Measurements from ENCODE around the gene TRAPPC2. TPM values are rescaled to one million over a fixed set of nuclear protein-coding genes. Genes with fewer than 3 reads are reported as not detected.

Gene TRAPPC2
- total and polyA plus RNA-seq, 2 of the 4 experiments (the other 2 are of a cell fraction) = 11.3 to 13.8 TPM

DNA sequence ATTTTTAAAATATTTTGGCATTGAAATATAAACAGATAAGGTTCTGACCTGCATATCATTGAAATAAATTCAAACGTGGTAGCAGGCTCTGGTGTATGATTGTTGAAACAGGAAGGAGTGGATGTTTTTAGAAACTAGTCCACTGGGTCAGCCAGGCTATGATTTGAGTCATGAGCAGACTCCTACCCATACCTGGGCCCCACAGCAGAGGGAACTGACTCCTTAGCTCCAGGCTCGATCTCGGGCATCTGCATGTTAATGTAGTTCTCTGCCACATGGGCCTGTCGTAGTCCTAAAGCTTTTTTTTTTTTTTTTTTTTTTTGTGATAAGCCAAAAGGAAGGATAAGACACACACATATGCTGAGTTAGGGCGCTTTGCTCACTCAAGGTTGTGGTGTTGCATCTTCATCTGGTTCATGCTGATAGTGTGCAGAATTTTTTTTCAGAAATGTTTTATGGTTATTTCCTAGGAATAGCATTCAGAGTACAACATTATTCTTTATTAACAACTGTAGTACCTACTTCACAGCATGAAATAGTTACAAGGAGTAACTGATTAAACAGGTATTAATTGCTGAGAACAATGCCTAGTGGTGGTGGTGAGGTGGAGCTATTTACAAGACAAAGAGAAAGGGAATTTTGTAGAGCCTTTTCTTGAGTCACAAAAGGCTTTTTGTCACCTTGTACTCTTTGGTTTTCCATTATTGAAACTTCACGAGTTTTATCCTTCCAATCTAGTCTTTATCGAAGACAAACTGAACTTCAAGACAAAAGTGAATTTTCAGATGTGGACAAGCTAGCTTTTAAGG lies 27.4 kb upstream of the TRAPPC2 start (continued):
- no peak for TF ChIP-seq CEBPB (IDR thresholded peaks at IDR 0.05; ENCODE audit: low read depth, low read length)

DNA sequence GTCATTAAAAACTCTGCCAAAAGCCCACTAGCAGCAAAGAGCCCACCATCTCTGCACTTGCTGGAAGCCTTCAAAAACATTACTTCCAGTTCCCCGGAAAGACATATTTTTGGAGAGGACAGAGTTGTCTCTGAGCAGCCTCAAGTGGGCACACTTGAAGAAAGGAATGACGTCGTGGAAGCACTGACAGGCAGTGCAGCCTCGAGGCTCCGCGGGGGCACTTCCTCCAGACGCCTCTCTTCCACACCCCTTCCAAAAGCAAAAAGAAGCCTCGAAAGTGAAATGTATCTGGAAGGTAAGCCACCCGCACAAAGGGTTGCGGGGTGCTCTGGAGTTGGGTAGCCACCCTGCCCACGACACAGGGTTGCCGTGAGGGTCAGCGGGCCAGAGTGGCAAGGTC lies 26.0 kb upstream of the TRAPPC2 start:
- Histone ChIP-seq H3K18ac (ENCODE audit: low read depth, low read length) (no peak overlapping the region), H3K9me1 (ENCODE audit: insufficient read depth, low read length) (no peaks in the 10 kb centered on the region), H3K56ac (ENCODE audit: extremely low read depth, insufficient read depth, low read length) (no peak overlapping the region), H4K5ac (ENCODE audit: low read depth, low read length) (no peak overlapping the region), H2BK20ac (ENCODE audit: low read depth, low read length) (no peak overlapping the region), H2AFZ (replicated peaks; ENCODE audit: low read length, poor library complexity) (no peak overlapping the region), H2AK5ac (ENCODE audit: low read depth, low read length) (no peak overlapping the region), H3K23ac (ENCODE audit: low read depth, low read length) (no peak overlapping the region), H4K91ac (ENCODE audit: insufficient read depth, low read depth, low read length) (no peak overlapping the region), H3K9me3 (ENCODE audit: control insufficient read depth, insufficient read depth, low read length) (no peaks in the 10 kb centered on the region), H3K4me3 (ENCODE audit: insufficient read depth, low read depth, low read length) (no peak overlapping the region), H3K4ac (ENCODE audit: low read depth, low read length) (no peak overlapping the region), H4K20me1 (ENCODE audit: insufficient read depth, low read length) (no peaks in the 10 kb centered on the region), H3K36me3 (ENCODE audit: control insufficient read depth, insufficient read depth, low read length) (peaks cover 22% of the 10 kb centered on the region), H3K4me1 (ENCODE audit: control insufficient read depth, insufficient read depth, low read length) (no peaks in the 10 kb centered on the region), H3K14ac (replicated peaks; ENCODE audit: low read depth, low read length) (no peak overlapping the region), H4K8ac (ENCODE audit: low read depth in 2 of 2, low read length in 2 of 2) (no peak overlapping the region), H3K27ac (ENCODE audit: insufficient read depth, low read length) (no peak overlapping the region), H3K27me3 (ENCODE audit: control insufficient read depth, insufficient read depth, low read length) (no peaks in the 10 kb centered on the region), H2BK5ac (ENCODE audit: low read depth, low read length, poor library complexity, severe bottlenecking) (no peak overlapping the region), H2BK120ac (ENCODE audit: low read depth, low read length) (no peak overlapping the region), H2AK9ac (replicated peaks; ENCODE audit: low read depth, low read length, poor library complexity) (no peak overlapping the region), H3K79me1 (ENCODE audit: low read depth in 1 of 2, low read length in 2 of 2) (no peaks in the 10 kb centered on the region), H2BK15ac (ENCODE audit: low read depth, low read length) (no peak overlapping the region), H3K9ac (ENCODE audit: low read depth, low read length) (no peak overlapping the region), H3K4me2 (ENCODE audit: low read depth, low read length) (no peak overlapping the region)
- dilution Hi-C loops (cut with HindIII; ENCODE audit: low sequenced_read_pairs, unreplicated experiment) = no loop called here
- intact Hi-C loops (cut with micrococcal nuclease) = no loop called here
- ATAC-seq (ENCODE audit: low read depth) = no peak
- ChIA-PET CTCF (no interaction called here), POLR2A (ENCODE audit: unreplicated experiment) (no interaction called here)
- in situ Hi-C loops (cut with MboI; ENCODE audit: low sequenced_read_pairs) = loop anchor here (10.0 kb wide), 1 partner anchor 264 kb away; the partner anchor contains the start of gene GEMIN8
- WGBS, 2 experiments (ENCODE audit: extremely low coverage in 2 of 2, insufficient read length in 1 of 2) = 100% methylated on average over 3 of the region's 13 CpGs; no CpG with 5 or more reads in 1 of the 2 experiments
- no TSS peak for BruUV-seq (replicated peaks)
- no peak for DNase-seq
- TF ChIP-seq FOS (IDR thresholded peaks at IDR 0.05; ENCODE audit: low read depth, low read length) = no peak
- no peak for TF ChIP-seq MAZ (IDR thresholded peaks at IDR 0.05; ENCODE audit: borderline replicate concordance, low read depth, low read length)
- TF ChIP-seq BHLHE40 (IDR thresholded peaks at IDR 0.05; ENCODE audit: low read depth, low read length) = no peak
- TF ChIP-seq MAFK (IDR thresholded peaks at IDR 0.05; ENCODE audit: low read depth, low read length) = no peak
- no peak for TF ChIP-seq RAD21 (IDR thresholded peaks at IDR 0.05; ENCODE audit: low read length)
- no peak for TF ChIP-seq POLR2A (IDR thresholded peaks at IDR 0.05; ENCODE audit: low read depth, low read length)
- TF ChIP-seq SMC3 (IDR thresholded peaks at IDR 0.05; ENCODE audit: low read depth, low read length) = no peak
- no peak for TF ChIP-seq RFX5 (IDR thresholded peaks at IDR 0.05; ENCODE audit: low read depth, low read length)
- no peak for TF ChIP-seq ELK1 (IDR thresholded peaks at IDR 0.05; ENCODE audit: borderline replicate concordance, low read depth, low read length)
- TF ChIP-seq, protein P1, sequence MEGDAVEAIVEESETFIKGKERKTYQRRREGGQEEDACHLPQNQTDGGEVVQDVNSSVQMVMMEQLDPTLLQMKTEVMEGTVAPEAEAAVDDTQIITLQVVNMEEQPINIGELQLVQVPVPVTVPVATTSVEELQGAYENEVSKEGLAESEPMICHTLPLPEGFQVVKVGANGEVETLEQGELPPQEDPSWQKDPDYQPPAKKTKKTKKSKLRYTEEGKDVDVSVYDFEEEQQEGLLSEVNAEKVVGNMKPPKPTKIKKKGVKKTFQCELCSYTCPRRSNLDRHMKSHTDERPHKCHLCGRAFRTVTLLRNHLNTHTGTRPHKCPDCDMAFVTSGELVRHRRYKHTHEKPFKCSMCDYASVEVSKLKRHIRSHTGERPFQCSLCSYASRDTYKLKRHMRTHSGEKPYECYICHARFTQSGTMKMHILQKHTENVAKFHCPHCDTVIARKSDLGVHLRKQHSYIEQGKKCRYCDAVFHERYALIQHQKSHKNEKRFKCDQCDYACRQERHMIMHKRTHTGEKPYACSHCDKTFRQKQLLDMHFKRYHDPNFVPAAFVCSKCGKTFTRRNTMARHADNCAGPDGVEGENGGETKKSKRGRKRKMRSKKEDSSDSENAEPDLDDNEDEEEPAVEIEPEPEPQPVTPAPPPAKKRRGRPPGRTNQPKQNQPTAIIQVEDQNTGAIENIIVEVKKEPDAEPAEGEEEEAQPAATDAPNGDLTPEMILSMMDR (conservative IDR thresholded peaks at IDR 0.05; ENCODE audit: low read depth, low read length) = no peak
- TF ChIP-seq CHD1 (IDR thresholded peaks at IDR 0.05; ENCODE audit: low read depth, low read length) = no peak
- TF ChIP-seq NFE2L2 (IDR thresholded peaks at IDR 0.05; ENCODE audit: low read depth, low read length) = no peak
- TF ChIP-seq, protein P2, sequence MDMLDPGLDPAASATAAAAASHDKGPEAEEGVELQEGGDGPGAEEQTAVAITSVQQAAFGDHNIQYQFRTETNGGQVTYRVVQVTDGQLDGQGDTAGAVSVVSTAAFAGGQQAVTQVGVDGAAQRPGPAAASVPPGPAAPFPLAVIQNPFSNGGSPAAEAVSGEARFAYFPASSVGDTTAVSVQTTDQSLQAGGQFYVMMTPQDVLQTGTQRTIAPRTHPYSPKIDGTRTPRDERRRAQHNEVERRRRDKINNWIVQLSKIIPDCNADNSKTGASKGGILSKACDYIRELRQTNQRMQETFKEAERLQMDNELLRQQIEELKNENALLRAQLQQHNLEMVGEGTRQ (IDR thresholded peaks at IDR 0.05; ENCODE audit: low read depth, low read length) = no peak
